GM12864 (cell line): Measurements from ENCODE around the gene VAMP2.

Experiments used
- DNase-seq: peaks from one replicate; pipeline ENCODE4 v3.0.0-alpha.2; 2011; ENCODE audit warnings: low read depth
- H3K4me3 ChIP-seq: 2 replicates; pipeline ENCODE4 v1.5.1; 2011; ENCODE audit warnings: mild to moderate bottlenecking, low read depth, low read length, control low read depth
- TF ChIP-seq, protein P1 (sequence below): IDR thresholded peaks from 2 replicates; pipeline ENCODE4 v1.5.1; 2011; ENCODE audit warnings: low read depth, mild to moderate bottlenecking, moderate library complexity, low read length, control low read depth, inconsistent platforms; ENCODE audit errors: missing control alignments

The VAMP2 gene

DNA sequence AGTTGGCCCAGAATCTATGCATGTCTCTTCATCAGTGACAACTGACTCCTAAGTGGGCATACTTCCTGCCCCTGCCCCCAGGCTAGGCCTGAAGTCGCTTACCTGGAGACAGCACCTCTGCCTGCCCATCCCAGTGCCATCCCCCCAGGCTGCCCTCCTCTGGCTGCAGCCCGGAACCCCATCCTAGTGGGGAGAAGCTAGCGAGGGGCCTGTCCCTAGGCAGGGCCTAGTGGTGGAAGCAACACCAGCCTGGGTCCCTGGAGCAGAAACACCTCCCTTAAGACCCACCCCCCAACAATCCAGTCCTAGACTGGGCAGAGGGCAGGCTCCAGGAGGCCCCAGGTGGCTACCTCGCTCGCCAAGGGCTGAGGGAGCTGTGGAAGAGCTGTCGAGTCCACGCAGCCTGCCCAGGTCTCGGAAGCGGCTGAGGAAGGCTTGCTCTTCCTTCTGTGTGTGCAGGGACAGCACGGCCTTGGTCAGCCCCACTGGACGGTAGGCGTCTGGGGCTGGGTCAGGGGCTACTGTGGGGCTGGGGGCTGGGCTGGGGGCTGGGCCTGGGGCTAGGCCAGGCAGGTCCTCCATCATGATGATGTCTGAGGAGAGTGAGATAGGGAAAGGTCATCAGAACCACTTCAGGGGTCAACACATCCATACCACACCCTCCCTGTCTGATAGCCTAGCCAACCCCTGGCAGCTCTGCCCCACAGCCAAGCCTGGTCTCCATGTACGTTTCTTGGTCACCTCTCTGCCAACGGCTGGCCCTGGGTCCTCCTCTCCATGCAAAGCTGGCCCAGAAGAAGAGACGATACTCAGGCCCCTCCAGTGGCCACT lies 18.1 kb downstream of the VAMP2 start:
- no peak overlapping the region for H3K4me3 ChIP-seq
- TF ChIP-seq, protein P1, sequence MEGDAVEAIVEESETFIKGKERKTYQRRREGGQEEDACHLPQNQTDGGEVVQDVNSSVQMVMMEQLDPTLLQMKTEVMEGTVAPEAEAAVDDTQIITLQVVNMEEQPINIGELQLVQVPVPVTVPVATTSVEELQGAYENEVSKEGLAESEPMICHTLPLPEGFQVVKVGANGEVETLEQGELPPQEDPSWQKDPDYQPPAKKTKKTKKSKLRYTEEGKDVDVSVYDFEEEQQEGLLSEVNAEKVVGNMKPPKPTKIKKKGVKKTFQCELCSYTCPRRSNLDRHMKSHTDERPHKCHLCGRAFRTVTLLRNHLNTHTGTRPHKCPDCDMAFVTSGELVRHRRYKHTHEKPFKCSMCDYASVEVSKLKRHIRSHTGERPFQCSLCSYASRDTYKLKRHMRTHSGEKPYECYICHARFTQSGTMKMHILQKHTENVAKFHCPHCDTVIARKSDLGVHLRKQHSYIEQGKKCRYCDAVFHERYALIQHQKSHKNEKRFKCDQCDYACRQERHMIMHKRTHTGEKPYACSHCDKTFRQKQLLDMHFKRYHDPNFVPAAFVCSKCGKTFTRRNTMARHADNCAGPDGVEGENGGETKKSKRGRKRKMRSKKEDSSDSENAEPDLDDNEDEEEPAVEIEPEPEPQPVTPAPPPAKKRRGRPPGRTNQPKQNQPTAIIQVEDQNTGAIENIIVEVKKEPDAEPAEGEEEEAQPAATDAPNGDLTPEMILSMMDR, result no peak
- no peak for DNase-seq

DNA sequence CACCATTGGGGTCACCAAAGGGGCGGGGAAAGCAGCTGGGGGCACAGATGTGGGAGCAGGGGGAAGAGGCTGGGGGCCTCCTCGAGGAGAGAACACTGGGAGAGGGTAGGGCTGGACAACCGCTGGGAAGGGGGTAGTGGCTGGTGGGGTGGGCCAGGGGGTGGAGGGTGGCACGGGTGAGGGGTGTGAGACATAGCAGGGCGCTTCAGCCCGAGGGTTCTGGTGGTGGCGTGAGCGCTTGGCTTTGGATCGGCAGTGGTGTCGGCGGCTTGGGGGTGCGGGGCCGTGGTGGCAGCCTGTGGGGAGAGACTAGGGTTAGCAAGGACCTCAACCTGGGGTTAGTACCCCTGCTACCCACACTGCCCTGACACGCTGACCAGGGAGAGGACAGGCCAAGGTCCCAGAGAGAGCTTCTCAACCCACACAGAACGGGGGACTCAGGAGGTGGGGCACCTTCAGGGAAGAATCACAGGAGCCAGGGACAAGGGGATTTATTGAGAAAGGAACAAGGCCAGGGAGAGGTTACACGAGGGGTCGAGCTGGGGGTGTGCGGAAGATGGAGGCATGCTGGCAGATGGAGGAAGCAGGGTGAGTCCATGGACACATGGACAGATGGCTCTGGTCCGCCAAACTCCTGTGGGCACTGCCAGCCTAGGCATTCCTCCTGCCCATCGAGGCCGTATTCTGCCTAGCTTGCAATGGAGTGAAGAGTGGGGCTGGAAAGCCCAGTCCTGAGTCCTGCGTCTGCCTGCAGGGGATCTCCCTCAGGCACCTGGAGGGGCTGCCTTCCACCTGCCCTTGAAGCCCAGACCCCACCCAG lies 19.0 kb downstream of the VAMP2 start:
- H3K4me3 ChIP-seq, result no peak overlapping the region
- TF ChIP-seq, protein P1, result no peak
- DNase-seq, result no peak

DNA sequence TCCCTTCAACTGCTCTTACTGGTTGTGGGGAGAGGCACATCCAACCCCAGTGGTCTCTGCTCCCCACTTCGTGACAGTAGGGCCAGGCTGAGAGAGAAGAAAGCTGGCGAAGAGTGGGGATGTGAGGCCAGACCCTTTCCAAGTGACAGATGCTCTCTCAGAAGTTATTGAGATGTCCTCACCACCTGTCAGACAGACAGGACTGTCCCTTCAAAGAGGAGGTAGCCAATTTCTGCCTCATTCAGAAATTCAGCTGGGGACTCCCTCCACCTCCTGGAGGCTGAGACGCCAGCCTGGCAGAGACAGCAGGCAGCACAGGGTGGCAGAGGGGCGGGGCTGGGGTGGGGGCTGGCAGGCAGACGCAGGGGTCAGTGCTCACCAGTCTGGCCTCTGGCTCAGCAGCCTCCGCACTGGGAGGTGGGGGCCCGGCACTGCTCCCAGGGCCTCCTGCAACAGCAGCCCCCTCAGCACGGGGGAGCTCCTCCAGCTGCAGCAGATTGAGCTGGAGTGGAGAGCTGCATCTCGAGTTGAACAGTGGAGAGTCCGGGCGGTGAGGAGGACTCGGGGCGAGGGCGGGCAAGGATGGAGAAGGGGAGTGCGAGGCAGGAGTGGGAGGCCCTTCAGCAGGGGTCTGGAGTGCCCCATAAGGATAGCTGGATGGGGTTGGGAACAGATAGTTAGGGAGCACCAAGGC lies 19.7 kb downstream of the VAMP2 start:
- H3K4me3 ChIP-seq, result no peak overlapping the region
- TF ChIP-seq, protein P1, result no peak
- DNase-seq, result no peak

DNA sequence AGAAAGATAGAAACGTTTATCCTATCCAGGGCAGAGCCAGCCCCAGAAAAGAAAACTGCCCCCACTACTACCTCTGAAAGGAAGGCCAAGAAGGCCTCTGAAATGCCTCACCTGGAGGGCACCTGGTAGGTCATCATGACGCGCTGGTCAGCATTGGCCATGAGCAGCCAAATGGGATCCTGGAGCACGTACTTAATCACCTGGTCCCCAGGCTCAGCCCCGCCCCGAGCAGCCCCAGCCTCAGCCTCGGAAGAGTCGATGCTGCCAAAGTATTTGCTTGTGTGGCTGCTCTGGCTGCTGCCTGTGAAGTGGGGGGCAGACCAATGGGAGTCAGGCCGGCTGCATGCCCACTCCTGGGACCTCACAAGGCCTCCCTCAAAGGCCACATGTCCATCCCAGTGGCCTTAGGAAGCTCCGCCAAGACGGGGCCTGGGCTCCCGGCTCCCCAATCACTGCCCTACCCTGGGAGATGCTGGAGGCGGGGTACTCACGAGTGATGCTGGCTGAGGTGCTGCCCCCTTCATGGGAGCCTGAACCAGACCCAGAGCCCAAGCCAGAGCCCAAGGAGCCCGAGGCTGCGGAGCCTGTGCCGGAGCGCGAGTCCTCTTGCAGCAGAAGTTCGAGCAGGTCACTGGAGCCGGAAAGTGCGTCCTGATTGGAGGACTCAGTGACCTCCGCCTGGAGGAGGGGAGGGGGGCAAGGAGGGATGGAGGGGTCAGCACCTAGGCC lies 20.4 kb downstream of the VAMP2 start:
- no peak for DNase-seq
- TF ChIP-seq, protein P1, result no peak
- no peak overlapping the region for H3K4me3 ChIP-seq

DNA sequence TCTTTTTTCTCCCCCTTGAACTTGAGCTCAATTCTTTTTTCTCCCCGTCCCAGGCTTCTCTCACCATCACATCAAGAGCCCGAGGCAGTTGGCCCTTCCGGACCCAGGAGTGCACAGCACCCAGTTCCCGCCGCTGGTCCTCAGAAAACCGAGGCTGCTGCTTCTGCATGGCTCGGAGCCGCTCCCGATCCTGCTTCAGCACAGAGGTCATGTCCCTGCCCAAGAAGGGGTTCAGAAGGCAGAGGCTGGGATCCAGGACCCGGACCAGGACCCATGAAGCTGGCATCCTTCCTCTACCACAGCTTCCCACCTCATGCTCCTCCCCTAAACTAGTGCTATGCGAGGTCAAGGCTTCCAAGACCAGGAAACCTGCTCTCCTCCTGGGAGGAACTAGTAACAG lies 21.0 kb downstream of the VAMP2 start:
- TF ChIP-seq, protein P1, result no peak
- no peak overlapping the region for H3K4me3 ChIP-seq

DNA sequence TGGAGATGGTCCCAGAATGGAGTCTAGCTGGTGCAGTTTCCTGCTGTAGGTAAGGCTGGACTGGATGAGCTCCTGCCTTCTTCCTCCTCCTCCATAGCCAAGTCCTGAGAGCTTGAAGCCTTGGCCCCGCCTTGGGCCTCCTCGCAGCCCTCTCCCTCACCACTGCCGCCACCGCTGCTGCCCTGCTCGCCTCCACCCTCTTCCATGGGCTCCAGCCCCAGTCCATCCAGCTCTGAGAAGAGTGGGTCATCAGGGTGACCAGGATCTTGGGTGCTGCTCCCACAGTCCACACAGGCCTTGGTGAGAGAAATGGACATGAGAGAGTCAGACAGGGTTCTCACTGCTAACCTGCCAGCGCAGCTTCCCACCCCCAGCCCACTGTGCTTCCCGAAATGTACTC lies 21.7 kb downstream of the VAMP2 start:
- no peak overlapping the region for H3K4me3 ChIP-seq
- no peak for DNase-seq
- TF ChIP-seq, protein P1, result no peak

More for the DNA sequence above, 21.0 kb downstream of the VAMP2 start:
- no peak for DNase-seq
